Right renal pelvis (tissue), 4 donors: ENCODE results near the gene PPFIBP1. TPM values are rescaled to one million over a fixed set of nuclear protein-coding genes. Genes with fewer than 3 reads are reported as not detected.
A peak's percentile ranks its signal among the peaks of the same experiment; 100 is the strongest.
"Not testable (repeated sequence)": the region's sequence is repeated elsewhere in the genome, so short reads cannot be mapped to it uniquely, and the experiment has no call there.

Experiments used
- DNase-seq, 4 donors: peaks; one replicate each; pipeline ENCODE4 v3.0.0-alpha.2; 2013; ENCODE audit warnings: low read depth in 4 of 4, low spot score in 3 of 4, missing footprints in 1 of 4
- polyA plus RNA-seq, 4 donors: library from polyadenylated mRNA; unstranded; fragments of 120-200 nt; gene quantifications; one replicate each; pipeline ENCODE4 v1.2.1, GENCODE V29; 2013; ENCODE audit not compliant: insufficient read length in 4 of 4

Gene PPFIBP1
- polyA plus RNA-seq, 4 donors: 62.1 to 93.3 (median 78.0) TPM

- no peak for DNase-seq
These were observed 14.1 kb downstream of the PPFIBP1 start for GRCh38 chr12:27537855-27538675.

GRCh38 chr12:27539191-27539631 is 15.2 kb downstream of the PPFIBP1 start:
- DNase-seq: no peak

GRCh38 chr12:27541031-27541719 is 17.2 kb downstream of the PPFIBP1 start:
- DNase-seq: no peak

GRCh38 chr12:27542628-27543027 is 18.6 kb downstream of the PPFIBP1 start:
- DNase-seq: no peak

GRCh38 chr12:27544858-27545257 is 20.9 kb downstream of the PPFIBP1 start:
- not testable (repeated sequence) for DNase-seq

GRCh38 chr12:27545665-27546064 is 21.7 kb downstream of the PPFIBP1 start:
- DNase-seq: no peak

- no peak for DNase-seq
These were observed 23.6 kb downstream of the PPFIBP1 start for GRCh38 chr12:27547592-27547991.

- no peak for DNase-seq
These were observed 24.5 kb downstream of the PPFIBP1 start for GRCh38 chr12:27548301-27549199.

GRCh38 chr12:27549236-27549800 is 25.3 kb downstream of the PPFIBP1 start:
- no peak for DNase-seq

- peak in 2 of 4 donors; percentile 70 for DNase-seq
These were observed 26.0 kb downstream of the PPFIBP1 start for GRCh38 chr12:27549801-27550652.

- no peak for DNase-seq
These were observed 26.6 kb downstream of the PPFIBP1 start for GRCh38 chr12:27550653-27550975.

- no peak for DNase-seq
These were observed 27.3 kb downstream of the PPFIBP1 start for GRCh38 chr12:27551172-27551840.

GRCh38 chr12:27552235-27552634 is 28.2 kb downstream of the PPFIBP1 start:
- DNase-seq: no peak

- peak in 1 of 4 donors; percentile 25 for DNase-seq
These were observed 29.0 kb downstream of the PPFIBP1 start for GRCh38 chr12:27552886-27553560.

- no peak for DNase-seq
These were observed 29.9 kb downstream of the PPFIBP1 start for GRCh38 chr12:27553941-27554340.

- DNase-seq: peak in 1 of 4 donors; percentile 25
These were observed 30.6 kb downstream of the PPFIBP1 start for GRCh38 chr12:27554421-27555186.

GRCh38 chr12:27555361-27555760 is 31.4 kb downstream of the PPFIBP1 start:
- no peak for DNase-seq
